ENCODE results near the gene TPR. TPM values are rescaled to one million over a fixed set of nuclear protein-coding genes. Genes with fewer than 3 reads are reported as not detected.

TPR gene
- total and polyA plus RNA-seq, 9 donors: 26.3 to 107 (median 70.2) TPM

- Histone ChIP-seq H3K27me3 (no peaks in the 10 kb centered on the region), H3K4me1 (ENCODE audit: insufficient read depth) (no peaks in the 10 kb centered on the region), H3K36me3 (no peaks in the 10 kb centered on the region), H3K27ac (no peak overlapping the region), H3K9me3 (no peaks in the 10 kb centered on the region), H3K4me3 (no peak overlapping the region)
- intact Hi-C loops (cut with DNase I): no loop called here
- WGBS, 3 donors: 94 to 98% (median 95%) methylated on average over 6 of the region's 6 CpGs
- no peak for DNase-seq
- no peak for TF ChIP-seq POLR2A (IDR thresholded peaks at IDR 0.05)
- TF ChIP-seq CTCF (IDR thresholded peaks at IDR 0.05): no peak
- TF ChIP-seq EP300 (IDR thresholded peaks at IDR 0.05): no peak
Observed at GRCh38 chr1:186308264-186309060, 66.6 kb downstream of the TPR start.

GRCh38 chr1:186307445-186307844 is 67.6 kb downstream of the TPR start:
- no peak overlapping the region for H3K4me3 ChIP-seq
- H3K27ac ChIP-seq: no peak overlapping the region
- 88 to 99% (median 88%) methylated on average over 4 to 6 of the region's 6 CpGs for WGBS, 3 donors
- no peaks in the 10 kb centered on the region for H3K36me3 ChIP-seq
- TF ChIP-seq CTCF (IDR thresholded peaks at IDR 0.05) (no peak), POLR2A (IDR thresholded peaks at IDR 0.05) (no peak), EP300 (IDR thresholded peaks at IDR 0.05) (no peak)
- H3K27me3 ChIP-seq: no peaks in the 10 kb centered on the region
- intact Hi-C loops (cut with DNase I): no loop called here
- no peaks in the 10 kb centered on the region for H3K9me3 ChIP-seq
- no peaks in the 10 kb centered on the region for H3K4me1 ChIP-seq (ENCODE audit: insufficient read depth)
- no peak for DNase-seq

- no peaks in the 10 kb centered on the region for H3K36me3 ChIP-seq
- no peaks in the 10 kb centered on the region for H3K4me1 ChIP-seq (ENCODE audit: insufficient read depth)
- H3K9me3 ChIP-seq: no peaks in the 10 kb centered on the region
- no peak overlapping the region for H3K27ac ChIP-seq
- H3K27me3 ChIP-seq: no peaks in the 10 kb centered on the region
- WGBS, 3 donors: 88 to 91% (median 89%) methylated on average over 3 of the region's 3 CpGs
- TF ChIP-seq POLR2A (IDR thresholded peaks at IDR 0.05) (no peak), CTCF (IDR thresholded peaks at IDR 0.05) (no peak)
- intact Hi-C loops (cut with DNase I): no loop called here
- no peak overlapping the region for H3K4me3 ChIP-seq
- no peak for DNase-seq
Observed at GRCh38 chr1:186306533-186306932, 68.5 kb downstream of the TPR start.

- 52 to 59% (median 55%) methylated on average over 6 of the region's 6 CpGs for WGBS, 3 donors
- Histone ChIP-seq H3K27ac (no peak overlapping the region), H3K9me3 (no peaks in the 10 kb centered on the region), H3K4me3 (no peak overlapping the region), H3K4me1 (ENCODE audit: insufficient read depth) (no peaks in the 10 kb centered on the region), H3K27me3 (no peaks in the 10 kb centered on the region), H3K36me3 (no peaks in the 10 kb centered on the region)
- intact Hi-C loops (cut with DNase I): no loop called here
- DNase-seq: no peak
- TF ChIP-seq CTCF (IDR thresholded peaks at IDR 0.05) (no peak), EP300 (IDR thresholded peaks at IDR 0.05) (no peak), POLR2A (IDR thresholded peaks at IDR 0.05) (no peak)
Observed at GRCh38 chr1:186304982-186305949, 69.8 kb downstream of the TPR start.

Measured in ovary (tissue), 9 donors.